Mucosa of gallbladder (tissue), 1 donor: ENCODE results near the gene HDAC4. TPM values are rescaled to one million over a fixed set of nuclear protein-coding genes. Genes with fewer than 3 reads are reported as not detected.

Experiments
- DNase-seq: peaks from one replicate; pipeline ENCODE4 v3.0.0-alpha.2; 2020; ENCODE audit warnings: low spot score
- total RNA-seq: library from RNA; stranded (reverse); gene quantifications from one replicate; pipeline ENCODE4 v1.2.1, GENCODE V29; 2021
- donor health status: DM: no; HTN: no; CAD: no.

Gene HDAC4
- total RNA-seq, 1 donor from 2014 or later = 103 TPM

- DNase-seq = no peak
Measured at GRCh38 chr2:239222706-239223309, 178.0 kb downstream of the HDAC4 start.

GRCh38 chr2:239222312-239222660, 178.5 kb downstream of the HDAC4 start:
- no peak for DNase-seq

- DNase-seq = no peak
Measured at GRCh38 chr2:239220981-239221396, 179.8 kb downstream of the HDAC4 start.

- no peak for DNase-seq
Measured at GRCh38 chr2:239220341-239220740, 180.5 kb downstream of the HDAC4 start.

- DNase-seq = no peak
Measured at GRCh38 chr2:239216614-239217273, 184.1 kb downstream of the HDAC4 start.

- no peak for DNase-seq
Measured at GRCh38 chr2:239215988-239216613, 184.7 kb downstream of the HDAC4 start.

- no peak for DNase-seq
Measured at GRCh38 chr2:239215136-239215925, 185.5 kb downstream of the HDAC4 start.

GRCh38 chr2:239214725-239215124, 186.1 kb downstream of the HDAC4 start:
- DNase-seq = no peak

- no peak for DNase-seq
Measured at GRCh38 chr2:239213643-239214101, 187.1 kb downstream of the HDAC4 start.

GRCh38 chr2:239212929-239213642, 187.7 kb downstream of the HDAC4 start:
- no peak for DNase-seq

GRCh38 chr2:239212121-239212928, 188.5 kb downstream of the HDAC4 start:
- DNase-seq = no peak

- DNase-seq = no peak
Measured at GRCh38 chr2:239211396-239212094, 189.3 kb downstream of the HDAC4 start.

- DNase-seq = no peak
Measured at GRCh38 chr2:239209783-239210182, 191.0 kb downstream of the HDAC4 start.

GRCh38 chr2:239208465-239209180, 192.2 kb downstream of the HDAC4 start:
- DNase-seq = no peak

GRCh38 chr2:239206851-239207250, 194.0 kb downstream of the HDAC4 start:
- no peak for DNase-seq

- no peak for DNase-seq
Measured at GRCh38 chr2:239206042-239206441, 194.8 kb downstream of the HDAC4 start.

GRCh38 chr2:239204876-239205468, 195.8 kb downstream of the HDAC4 start:
- no peak for DNase-seq

GRCh38 chr2:239204136-239204875, 196.5 kb downstream of the HDAC4 start:
- no peak for DNase-seq
